ENCODE data around the gene TRMT1.

Gene TRMT1

DNA sequence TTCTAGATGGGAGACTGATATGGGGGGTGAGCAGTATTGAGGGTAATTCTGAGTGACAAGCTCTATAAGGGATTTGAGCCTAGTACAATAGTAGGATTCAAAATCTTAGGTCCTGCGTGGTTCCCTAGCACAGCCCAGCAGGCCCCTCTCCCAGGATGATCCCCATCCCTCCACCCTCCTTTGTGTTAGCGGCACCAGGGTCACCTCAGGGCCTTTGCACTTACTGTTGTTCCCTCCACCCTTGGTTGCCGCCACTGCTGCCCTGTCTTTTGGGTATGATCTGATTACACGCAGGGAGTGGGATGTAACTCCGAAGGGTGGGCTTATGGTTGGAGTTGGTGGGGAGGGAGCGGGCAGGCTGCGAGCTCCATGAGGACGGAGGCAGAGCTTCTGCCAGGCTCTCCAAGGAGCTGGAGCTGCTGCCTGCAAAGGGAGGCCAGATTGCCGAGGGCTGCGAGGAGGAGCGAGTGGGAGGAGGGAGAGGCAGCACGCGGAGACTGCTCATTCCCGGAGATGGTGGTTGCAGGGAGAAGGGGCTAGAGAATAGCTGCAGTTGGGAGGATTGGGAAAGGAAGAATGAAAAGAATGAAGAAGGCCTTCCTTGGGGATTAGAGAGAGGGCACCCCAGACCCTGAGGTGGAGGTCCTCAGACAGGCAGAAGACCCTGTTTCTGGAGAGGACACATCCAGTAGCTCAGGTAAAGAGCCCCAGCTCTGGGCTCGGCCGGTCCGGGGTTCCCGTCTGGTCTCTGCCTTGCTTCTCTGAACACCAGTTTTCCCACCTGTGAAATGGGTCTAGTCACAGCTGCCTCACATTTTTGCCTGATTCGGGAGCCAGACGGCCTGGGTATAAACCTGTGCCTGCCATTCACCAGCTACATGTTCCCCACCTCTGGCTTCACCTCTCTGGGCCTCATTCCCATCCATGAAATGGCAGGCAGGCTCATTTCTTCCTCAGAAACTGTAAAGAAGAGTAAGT is 6.7 kb upstream of the TRMT1 start:
- DNase-seq = no peak

DNA sequence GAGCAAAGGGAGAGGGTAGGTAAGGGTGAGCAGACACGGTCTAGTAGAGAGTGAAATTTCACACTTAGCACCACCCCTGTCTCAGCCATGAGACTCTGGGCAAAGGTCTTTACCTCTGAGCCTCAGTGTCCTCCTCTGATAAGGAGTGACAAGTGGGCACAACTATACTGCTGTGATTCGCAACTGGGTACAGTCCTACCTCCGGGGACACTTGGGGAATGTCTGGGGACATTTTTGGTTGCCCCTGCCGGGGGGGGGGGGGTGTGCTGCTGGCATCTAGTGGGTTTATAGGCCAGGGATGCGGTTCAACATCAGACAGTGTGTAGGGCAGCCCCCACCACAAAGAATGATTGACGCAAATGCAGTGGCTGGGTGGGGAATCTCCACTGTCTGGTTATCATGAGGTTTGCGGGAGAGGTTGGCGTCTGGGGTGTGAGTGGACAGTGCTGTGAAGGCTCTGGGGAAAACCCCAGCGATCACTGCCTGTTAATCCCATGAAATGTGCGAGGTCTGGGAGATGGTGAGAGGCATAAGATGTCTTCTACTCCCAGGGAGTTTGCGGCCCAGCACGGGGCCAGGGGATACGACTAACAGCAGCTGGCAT is 5.8 kb upstream of the TRMT1 start:
- DNase-seq = no peak
- TF ChIP-seq GATA1 (IDR thresholded peaks at IDR 0.05; ENCODE audit: low read depth, low read length) = no peak
- TF ChIP-seq POLR2A (IDR thresholded peaks at IDR 0.05; ENCODE audit: low read length) = no peak

More for the DNA sequence above, 6.7 kb upstream of the TRMT1 start:
- TF ChIP-seq POLR2A (IDR thresholded peaks at IDR 0.05; ENCODE audit: low read length) (no peak), GATA1 (IDR thresholded peaks at IDR 0.05; ENCODE audit: low read depth, low read length) (no peak)

DNA sequence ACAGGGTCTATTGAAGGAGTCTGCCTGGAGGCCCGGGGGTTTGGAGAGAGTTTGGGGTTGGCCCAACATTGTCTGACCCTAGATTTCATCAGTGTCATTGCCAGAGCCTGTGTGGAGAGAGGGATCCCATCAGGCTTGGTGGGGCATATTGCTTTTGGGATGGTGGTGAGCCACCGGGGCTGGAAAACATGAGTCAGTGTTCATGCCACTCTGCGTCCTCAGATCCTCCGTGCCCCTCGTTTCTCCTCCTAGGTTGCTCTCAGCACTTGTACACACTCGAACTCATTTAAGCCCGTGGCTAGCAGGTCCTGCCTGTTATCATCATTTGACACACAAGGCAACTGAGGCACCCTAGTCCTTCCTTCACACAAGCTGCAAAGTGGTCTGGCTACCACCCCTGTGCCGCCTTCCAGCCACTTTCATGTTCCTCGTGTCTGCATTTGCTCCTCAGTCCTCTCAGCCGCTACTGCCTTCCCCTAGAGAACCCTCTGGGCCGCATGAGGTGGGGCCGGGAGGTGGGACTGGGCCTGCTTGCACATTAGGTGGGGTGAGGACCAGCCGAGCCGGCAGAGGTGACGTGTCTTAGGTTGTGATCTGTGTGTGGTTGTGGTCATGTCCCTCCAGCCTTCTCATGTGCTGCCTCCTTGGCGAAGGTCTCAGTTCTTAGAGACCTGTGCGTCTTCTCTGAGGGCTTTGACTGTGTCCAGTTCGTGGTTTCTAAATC is 5.2 kb upstream of the TRMT1 start:
- no peak for TF ChIP-seq GATA1 (IDR thresholded peaks at IDR 0.05; ENCODE audit: low read depth, low read length)
- no peak for TF ChIP-seq POLR2A (IDR thresholded peaks at IDR 0.05; ENCODE audit: low read length)
- DNase-seq = no peak

DNA sequence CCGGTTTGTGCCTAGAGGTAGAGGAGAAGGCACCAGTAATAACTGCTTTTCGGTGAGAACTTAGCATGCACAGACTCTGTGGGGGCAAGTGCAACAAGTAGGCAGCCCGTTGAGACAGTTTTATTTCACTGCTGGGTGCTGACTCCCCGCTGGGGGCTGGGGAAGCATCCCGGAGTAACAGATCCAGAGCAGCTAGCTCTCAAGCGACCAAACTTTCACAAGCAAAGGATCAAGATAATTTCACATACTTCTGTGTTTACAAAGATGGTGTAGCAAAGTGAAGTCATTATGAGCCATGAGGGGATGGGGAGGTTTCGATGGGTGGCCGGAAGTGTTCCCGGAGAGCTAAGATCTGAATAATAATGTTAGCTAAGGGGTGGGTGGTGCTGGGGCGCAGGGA is 4.3 kb upstream of the TRMT1 start:
- DNase-seq = no peak
- TF ChIP-seq POLR2A (IDR thresholded peaks at IDR 0.05; ENCODE audit: low read length) (no peak), GATA1 (IDR thresholded peaks at IDR 0.05; ENCODE audit: low read depth, low read length) (no peak)

DNA sequence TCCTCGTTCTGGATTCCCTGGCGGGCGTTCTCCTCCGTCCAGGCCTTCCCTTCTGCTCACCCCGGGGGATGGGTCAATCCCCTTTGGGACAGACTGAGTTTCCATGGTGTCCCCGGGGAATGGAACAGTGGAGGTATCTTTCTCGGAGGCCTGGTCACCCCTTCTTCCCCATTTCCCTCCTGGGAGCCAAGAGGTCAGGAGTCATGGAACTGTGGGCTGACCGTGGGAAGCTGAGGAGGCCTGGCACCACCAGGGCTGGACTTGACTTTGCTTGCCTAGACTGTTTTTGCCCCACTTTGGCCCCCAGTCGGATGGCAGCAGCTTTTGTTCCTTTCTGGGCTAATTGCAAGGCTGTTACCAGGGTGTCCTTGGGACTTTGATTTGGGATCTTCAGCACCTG is 3.5 kb upstream of the TRMT1 start:
- no peak for DNase-seq
- TF ChIP-seq POLR2A (IDR thresholded peaks at IDR 0.05; ENCODE audit: low read length) (no peak), GATA1 (IDR thresholded peaks at IDR 0.05; ENCODE audit: low read depth, low read length) (no peak)

DNA sequence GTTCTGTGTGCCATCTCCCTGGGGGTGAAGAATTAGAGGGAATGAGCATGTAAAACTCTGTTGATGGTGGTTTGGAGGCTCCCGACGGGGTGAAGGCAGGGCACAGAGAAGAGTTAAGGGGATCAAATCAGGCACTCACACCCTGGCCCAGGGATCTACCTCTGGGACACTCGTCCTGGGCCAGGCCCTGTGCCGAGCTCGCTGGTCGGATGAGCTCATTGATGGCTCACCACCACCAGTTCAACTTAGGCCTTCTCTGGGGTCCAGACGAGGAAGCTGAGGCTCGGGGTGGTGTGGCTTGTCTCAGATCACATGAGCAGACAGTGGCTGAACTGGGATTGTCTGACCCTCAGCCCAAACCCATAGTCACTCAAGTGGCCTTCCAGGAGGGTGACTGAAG is 3.1 kb upstream of the TRMT1 start:
- DNase-seq = no peak
- TF ChIP-seq POLR2A (IDR thresholded peaks at IDR 0.05; ENCODE audit: low read length) (no peak), GATA1 (IDR thresholded peaks at IDR 0.05; ENCODE audit: low read depth, low read length) (no peak)

DNA sequence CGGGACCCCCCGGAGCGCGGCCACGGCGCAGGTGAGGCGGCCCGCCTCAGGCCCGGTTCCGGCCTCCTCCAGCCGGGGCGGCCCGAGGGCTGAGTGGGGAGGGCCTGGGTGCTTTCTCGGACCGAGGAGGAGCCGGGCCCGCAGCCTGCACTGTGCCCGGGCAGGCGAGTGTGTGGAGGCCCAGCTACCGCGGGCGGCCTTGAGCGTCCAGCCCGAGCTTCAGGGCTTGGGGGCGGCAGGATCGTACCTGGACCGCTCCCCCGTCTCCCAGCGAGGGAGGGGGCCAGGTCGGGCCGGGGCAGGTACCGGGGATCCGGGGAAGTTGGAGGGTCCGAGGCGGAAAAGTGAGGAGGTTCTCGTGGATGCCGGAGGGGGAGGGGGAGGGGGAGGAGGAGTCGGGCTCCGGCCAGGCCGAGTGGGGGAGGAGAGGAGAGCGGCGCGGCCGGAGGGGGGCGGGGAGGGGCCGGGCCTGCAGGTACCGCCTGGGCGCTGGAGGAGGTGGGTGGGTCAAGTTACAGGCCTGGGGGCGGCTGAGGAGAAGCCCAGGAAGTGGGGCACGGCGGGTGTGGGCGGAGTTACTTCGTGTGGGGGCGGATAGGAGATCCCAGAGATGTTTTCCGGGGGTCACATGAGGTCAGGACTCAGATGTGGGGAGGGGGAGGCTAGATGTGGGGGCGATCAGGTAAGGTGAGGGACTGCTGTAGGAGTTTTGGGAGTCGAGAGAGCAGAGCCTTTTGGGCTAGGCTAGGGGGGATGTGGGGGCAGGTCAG is 2.1 kb upstream of the TRMT1 start:
- peak; percentile 68 to 70 for DNase-seq
- TF ChIP-seq GATA1 (IDR thresholded peaks at IDR 0.05; ENCODE audit: low read depth, low read length) = no peak
- TF ChIP-seq POLR2A (IDR thresholded peaks at IDR 0.05; ENCODE audit: low read length) = no peak

DNA sequence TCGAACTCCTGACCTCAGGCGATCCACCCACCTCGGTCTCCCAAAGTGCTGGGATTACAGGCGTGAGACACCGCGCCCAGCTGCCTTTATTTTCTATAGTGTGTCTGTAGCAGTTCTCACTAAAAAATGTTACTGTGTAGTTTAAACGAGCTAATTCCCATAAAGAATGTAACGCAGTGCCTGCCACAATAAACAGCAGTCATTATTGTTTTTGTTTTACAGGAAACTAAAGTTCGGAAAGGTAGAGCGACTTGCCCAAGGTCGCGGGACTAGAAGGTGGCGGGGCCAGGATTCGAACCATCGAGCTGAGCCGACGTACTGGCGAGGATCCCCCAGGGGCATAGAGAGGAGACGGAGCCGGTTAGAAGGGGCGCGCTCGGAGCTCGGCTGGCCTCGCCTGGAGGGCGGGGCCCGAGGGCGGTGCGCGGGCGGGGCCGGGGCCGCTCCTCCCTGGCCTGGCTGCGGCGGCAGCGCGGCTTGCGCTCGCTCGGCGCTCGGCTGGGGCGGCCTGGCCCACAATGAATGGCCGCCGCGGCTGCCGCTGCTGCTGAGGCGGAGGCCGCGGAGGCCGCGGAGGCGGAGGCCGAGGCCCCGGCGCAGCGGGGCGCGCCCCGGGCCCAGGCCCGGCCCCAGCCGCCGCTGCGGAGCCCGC is 1.4 kb upstream of the TRMT1 start, which contains the start of gene NACC1:
NACC1 (plus strand) TSS at position 493 of the 652 bp plus-strand sequence. CDS start 16,944 bp downstream, outside the sequence.
- DNase-seq = peak; percentile 93 to 95
- TF ChIP-seq GATA1 (IDR thresholded peaks at IDR 0.05; ENCODE audit: low read depth, low read length) (no peak), POLR2A (IDR thresholded peaks at IDR 0.05; ENCODE audit: low read length) (peak; percentile 25)

DNA sequence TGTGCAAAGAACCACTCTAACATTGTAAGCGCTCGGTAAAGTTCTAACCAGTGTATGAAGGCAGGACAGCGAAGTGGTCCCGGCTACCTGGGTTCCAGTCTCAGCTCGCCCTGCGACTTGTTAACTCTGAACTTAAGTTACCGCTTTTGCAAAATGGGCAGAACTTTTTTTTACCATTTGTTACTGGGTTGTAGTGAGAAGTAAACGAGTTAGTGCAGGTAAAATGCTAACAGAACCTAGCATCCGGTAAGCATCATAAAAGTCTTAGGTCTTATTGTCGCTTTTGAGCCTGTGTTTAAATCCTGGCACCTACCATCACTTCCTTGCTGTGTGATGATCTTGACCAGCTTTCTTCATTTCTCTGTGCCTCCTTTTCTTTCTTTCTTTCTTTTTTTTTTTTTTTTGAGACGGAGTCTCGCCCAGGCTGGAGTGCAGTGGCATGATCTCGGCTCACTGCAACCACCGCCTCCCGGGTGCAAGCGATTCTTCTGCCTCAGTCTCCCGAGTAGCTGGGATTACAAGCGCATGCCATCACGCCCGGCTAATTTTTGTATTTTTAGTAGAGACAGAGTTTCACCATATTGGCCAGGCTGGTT is 734 bp upstream of the TRMT1 start:
- TF ChIP-seq GATA1 (IDR thresholded peaks at IDR 0.05; ENCODE audit: low read depth, low read length) = no peak
- no peak for TF ChIP-seq POLR2A (IDR thresholded peaks at IDR 0.05; ENCODE audit: low read length)
- peak in 1 of 2 experiments; percentile 64 for DNase-seq

DNA sequence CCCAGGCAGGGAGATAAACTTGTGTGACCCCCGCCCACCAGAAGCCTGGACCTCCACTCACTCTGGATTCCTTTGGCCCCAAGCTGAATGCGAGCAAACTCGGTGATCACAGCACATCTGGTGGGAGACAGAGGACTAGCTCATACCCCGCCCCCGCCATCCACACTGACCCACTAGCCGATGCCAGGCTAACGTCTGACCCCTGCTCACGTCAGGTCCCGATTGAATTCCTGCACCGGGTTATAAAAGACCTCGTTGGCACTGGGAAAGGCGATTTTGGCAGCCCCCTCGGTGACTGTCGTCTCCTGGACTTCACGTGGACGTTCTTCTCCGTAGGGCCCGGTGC is 631 bp downstream of the TRMT1 start:
- no peak for DNase-seq
- no peak for TF ChIP-seq POLR2A (IDR thresholded peaks at IDR 0.05; ENCODE audit: low read length)
- TF ChIP-seq GATA1 (IDR thresholded peaks at IDR 0.05; ENCODE audit: low read depth, low read length) = no peak

DNA sequence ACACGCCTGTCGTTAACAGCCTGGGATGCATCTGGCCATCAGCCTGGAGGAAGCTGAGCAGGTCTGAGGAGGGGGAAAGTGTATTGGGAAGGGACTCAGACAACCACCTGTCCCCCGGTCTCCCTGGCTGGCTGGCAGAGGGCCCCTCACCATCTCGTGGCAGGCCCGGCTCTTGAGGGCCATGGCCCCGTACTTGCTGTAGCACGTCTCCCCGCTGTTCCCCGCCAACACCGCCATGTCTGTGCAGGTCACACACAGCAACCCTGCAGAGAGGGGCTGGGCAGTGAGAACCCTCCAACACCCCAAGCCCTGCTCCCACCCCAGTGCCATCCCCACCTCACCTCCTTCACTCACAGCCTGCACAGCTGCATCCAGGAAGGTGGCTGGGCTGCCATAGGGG is 4.0 kb downstream of the TRMT1 start:
- TF ChIP-seq POLR2A (IDR thresholded peaks at IDR 0.05; ENCODE audit: low read length) = no peak
- no peak for TF ChIP-seq GATA1 (IDR thresholded peaks at IDR 0.05; ENCODE audit: low read depth, low read length)
- no peak for DNase-seq

DNA sequence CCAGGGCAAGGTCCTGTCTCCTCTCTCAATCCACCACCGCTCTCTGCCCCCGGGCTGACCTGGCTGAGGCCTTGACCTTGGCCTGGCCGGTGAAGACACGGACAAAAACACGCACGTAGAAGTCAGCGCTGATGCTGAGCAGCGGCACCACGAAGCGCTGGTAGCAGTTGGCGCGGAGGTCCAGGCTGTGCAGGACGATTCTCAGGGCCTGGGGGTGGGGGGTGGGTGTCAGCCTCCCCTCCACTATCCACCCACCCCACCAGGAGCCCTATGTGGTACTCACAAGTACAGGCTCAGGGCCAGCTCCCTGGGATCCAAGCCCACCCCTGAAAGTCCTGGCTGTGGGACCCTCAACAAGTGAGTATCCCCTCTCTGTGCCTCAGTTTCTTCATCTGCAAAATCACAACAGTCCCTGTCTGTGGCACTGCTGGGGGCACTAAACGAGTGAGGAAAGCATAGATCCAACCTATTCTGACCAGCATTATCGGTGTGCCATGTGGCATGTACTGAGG is 6.4 kb downstream of the TRMT1 start:
- DNase-seq = no peak
- TF ChIP-seq GATA1 (IDR thresholded peaks at IDR 0.05; ENCODE audit: low read depth, low read length) = no peak
- TF ChIP-seq POLR2A (IDR thresholded peaks at IDR 0.05; ENCODE audit: low read length) = no peak

Data from erythroblast (primary cell).